Psoas muscle (tissue), 8 donors: ENCODE measurements around the gene RAPGEF6. TPM values are rescaled to one million over a fixed set of nuclear protein-coding genes. Genes with fewer than 3 reads are reported as not detected.

Experiments
- ATAC-seq, 4 donors: fragments of 200-7000 bp; cut with Tn5 transposase; one replicate each; pipeline ENCODE4 v1.9.1; 2020; ENCODE audit warnings: moderate library complexity in 3 of 4, mild to moderate bottlenecking in 2 of 4
- DNase-seq, 2 donors: peaks; one replicate each; pipeline ENCODE4 v3.0.0-alpha.2; 2020
- H3K27ac ChIP-seq: fragments of 200-600 bp; one replicate; pipeline ENCODE4 v1.8.0; 2022
- H3K27me3 ChIP-seq, 3 donors: fragments of 200-600 bp in 1 of 3; one replicate each; pipeline versions ENCODE4 v1.6.1 to v1.8.0; 2013 to 2022; ENCODE audit warnings: low read length in 2 of 3, mild to moderate bottlenecking in 2 of 3, moderate library complexity in 1 of 3; ENCODE audit not compliant: insufficient read depth in 3 of 3
- H3K36me3 ChIP-seq, 2 donors: fragments of 200-600 bp in 1 of 2; one replicate each; pipeline versions ENCODE4 v1.6.1 to v1.8.0; 2013 to 2022; ENCODE audit warnings: low read depth in 1 of 2, mild to moderate bottlenecking in 1 of 2, moderate library complexity in 1 of 2; ENCODE audit not compliant: insufficient read depth in 1 of 2
- H3K4me1 ChIP-seq: fragments of 200-600 bp; one replicate; pipeline ENCODE4 v1.8.0; 2022
- H3K4me3 ChIP-seq: fragments of 200-600 bp; one replicate; pipeline ENCODE4 v1.8.0; 2022; ENCODE audit warnings: mild to moderate bottlenecking
- H3K9me3 ChIP-seq: fragments of 200-600 bp; one replicate; pipeline ENCODE4 v1.8.0; 2022
- WGBS, 3 donors: extraction: QIAGEN DNeasy Blood & Tissue Kit; methylation state at CpG; one replicate each; pipeline versions ENCODE4 v1.1.6 to v1.1.7; 2013; 5-methylcytosine and 5-hydroxymethylcytosine counted together
- intact Hi-C, 2 donors: fragments of 100-400 bp; cut with DNase I; formaldehyde crosslinking; loops; one replicate each; pipeline versions ENCODE4 v1.11.0 to v1.14.2; 2022
- polyA plus RNA-seq, 3 donors: library from polyadenylated mRNA; stranded (reverse); fragments of 200-250 nt; gene quantifications; one replicate each; pipeline ENCODE4 v1.2.3, GENCODE V29; 2013
- total RNA-seq, 4 donors: library from RNA; stranded (reverse); fragmentation: NEBNext Ultra II Directional in 2 of 4; extraction: Animal tissue kit (Norgen Biotek cat#: 25700) in 2 of 4; gene quantifications; one replicate each; pipeline versions ENCODE4 v1.2.1 to v1.2.4, GENCODE V29; 2021 to 2023
- TF ChIP-seq, protein P1 (sequence below): fragments of 200-600 bp; IDR thresholded peaks from one replicate; pipeline ENCODE4 v1.8.0; 2022; ENCODE audit warnings: antibody characterized with exemption
- donor health status: healthy with polysubstance abuse.
- donor health status: DM: no; HTN: no; CAD: no; lungs with moderate emphysema.
- donor health status: Bipolar disorder and iron deficiency.
- donor health status: healthy.
- donor health status: DM: yes; HTN: yes; CAD: no.
- donor health status: DM: no; HTN: no; CAD: no.
- donor health status: DM: no; HTN: no; CAD: no.
- donor health status: DM: yes; HTN: yes; CAD: no.

The RAPGEF6 gene
- total and polyA plus RNA-seq, 7 donors: 1.7 to 14.1 (median 6.9) TPM

DNA sequence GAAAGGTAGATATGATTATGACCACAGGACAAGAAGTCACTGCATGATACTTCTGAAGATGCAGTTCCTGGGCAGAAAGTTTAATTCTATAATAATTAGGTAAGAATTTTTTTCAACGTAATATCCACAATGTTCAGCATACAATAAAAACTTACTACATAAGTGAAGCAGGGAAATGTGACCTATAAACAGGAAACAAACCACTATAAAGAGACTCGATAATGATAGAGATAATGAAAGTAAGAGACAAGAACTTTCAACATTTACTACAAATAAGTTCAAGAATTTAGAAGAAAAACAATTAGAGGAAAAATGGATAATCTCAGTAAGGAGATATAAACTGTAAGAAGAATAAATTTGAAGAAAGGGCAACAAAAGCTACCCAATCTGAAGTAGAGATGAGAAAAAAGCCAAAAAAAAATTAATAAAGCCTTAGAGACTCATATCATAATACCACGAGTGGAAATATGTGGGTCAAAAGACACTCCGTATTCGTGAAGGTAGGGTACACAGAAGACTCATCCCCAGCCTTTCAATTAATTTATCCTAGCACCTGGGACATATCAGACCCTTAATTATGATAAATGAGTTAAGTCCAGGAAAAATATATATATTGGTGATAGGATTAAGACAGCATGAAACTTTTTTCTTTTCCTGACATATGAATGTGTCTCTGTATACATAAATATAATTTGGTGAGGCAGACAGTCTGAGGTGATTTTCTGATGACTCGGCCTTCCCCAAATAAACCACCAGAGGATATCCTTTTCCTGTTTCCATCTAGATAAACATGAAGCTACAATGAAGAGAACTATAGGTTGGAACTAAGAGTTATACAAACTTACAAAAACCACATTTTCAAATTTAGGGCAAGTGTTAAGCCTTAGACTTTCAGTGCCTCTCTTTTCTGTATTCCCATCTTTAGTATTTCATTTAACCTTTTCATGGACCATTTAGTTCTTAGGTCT is 120.4 kb downstream of the RAPGEF6 start:
- peak overlapping the region; percentile 31 for H3K4me3 ChIP-seq

DNA sequence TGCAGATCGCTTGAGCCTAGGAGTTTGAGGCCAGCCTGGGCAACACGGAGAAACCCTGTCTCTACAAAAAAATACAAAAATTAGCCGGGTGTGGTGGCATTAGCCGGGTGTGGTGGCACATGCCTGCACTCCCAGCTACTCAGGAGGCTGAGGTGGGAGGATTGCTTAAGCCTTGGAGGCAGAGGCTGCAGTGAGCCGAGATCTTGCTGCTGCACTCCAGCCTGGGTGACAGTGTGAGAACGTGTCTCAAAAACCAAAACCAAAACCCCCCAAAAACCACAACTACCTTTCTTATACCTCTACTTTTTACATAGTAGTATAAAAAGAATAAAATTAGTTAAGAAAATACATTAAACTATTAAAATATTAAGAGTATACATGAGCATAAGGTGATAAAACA is 121.2 kb downstream of the RAPGEF6 start:
- 92 to 94% (median 93%) methylated on average over 6 of the region's 6 CpGs for WGBS, 3 donors
- TF ChIP-seq, protein P1, sequence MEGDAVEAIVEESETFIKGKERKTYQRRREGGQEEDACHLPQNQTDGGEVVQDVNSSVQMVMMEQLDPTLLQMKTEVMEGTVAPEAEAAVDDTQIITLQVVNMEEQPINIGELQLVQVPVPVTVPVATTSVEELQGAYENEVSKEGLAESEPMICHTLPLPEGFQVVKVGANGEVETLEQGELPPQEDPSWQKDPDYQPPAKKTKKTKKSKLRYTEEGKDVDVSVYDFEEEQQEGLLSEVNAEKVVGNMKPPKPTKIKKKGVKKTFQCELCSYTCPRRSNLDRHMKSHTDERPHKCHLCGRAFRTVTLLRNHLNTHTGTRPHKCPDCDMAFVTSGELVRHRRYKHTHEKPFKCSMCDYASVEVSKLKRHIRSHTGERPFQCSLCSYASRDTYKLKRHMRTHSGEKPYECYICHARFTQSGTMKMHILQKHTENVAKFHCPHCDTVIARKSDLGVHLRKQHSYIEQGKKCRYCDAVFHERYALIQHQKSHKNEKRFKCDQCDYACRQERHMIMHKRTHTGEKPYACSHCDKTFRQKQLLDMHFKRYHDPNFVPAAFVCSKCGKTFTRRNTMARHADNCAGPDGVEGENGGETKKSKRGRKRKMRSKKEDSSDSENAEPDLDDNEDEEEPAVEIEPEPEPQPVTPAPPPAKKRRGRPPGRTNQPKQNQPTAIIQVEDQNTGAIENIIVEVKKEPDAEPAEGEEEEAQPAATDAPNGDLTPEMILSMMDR: no peak
- ATAC-seq (no peak), DNase-seq (no peak)
- no peaks in the 10 kb centered on the region for H3K9me3 ChIP-seq
- no peak overlapping the region for H3K27ac ChIP-seq
- H3K27me3 ChIP-seq: no peaks in the 10 kb centered on the region
- H3K4me1 ChIP-seq: peaks cover 10% of the 10 kb centered on the region
- no peak overlapping the region for H3K4me3 ChIP-seq
- intact Hi-C loops: no loop called here
- peaks cover 0 to 15% of the 10 kb centered on the region in 2 donors for H3K36me3 ChIP-seq

More for the DNA sequence above, 120.4 kb downstream of the RAPGEF6 start:
- Histone ChIP-seq H3K27ac (peak overlapping the region; percentile 37), H3K27me3 (no peaks in the 10 kb centered on the region), H3K36me3 (peaks cover 0 to 18% of the 10 kb centered on the region in 2 donors), H3K4me1 (peaks cover 10% of the 10 kb centered on the region), H3K9me3 (no peaks in the 10 kb centered on the region)
- intact Hi-C loops: no loop called here
- TF ChIP-seq, protein P1: peak; percentile 6
- peak; percentile 57 to 88 (median 66) for ATAC-seq
- no peak for DNase-seq
- WGBS, 3 donors: 52 to 61% (median 58%) methylated on average over 6 of the region's 6 CpGs

GRCh38 chr5:131511934-131512333 is 123.1 kb downstream of the RAPGEF6 start:
- H3K27ac ChIP-seq: no peak overlapping the region
- H3K4me3 ChIP-seq: no peak overlapping the region
- H3K27me3 ChIP-seq: no peaks in the 10 kb centered on the region
- 92 to 97% (median 97%) methylated on average over 5 of the region's 5 CpGs for WGBS, 3 donors
- H3K9me3 ChIP-seq: no peaks in the 10 kb centered on the region
- peaks cover 10% of the 10 kb centered on the region for H3K4me1 ChIP-seq
- ATAC-seq: no peak
- intact Hi-C loops: no loop called here
- peaks cover 0 to 30% of the 10 kb centered on the region in 2 donors for H3K36me3 ChIP-seq
- TF ChIP-seq, protein P1: no peak
- DNase-seq: no peak

DNA sequence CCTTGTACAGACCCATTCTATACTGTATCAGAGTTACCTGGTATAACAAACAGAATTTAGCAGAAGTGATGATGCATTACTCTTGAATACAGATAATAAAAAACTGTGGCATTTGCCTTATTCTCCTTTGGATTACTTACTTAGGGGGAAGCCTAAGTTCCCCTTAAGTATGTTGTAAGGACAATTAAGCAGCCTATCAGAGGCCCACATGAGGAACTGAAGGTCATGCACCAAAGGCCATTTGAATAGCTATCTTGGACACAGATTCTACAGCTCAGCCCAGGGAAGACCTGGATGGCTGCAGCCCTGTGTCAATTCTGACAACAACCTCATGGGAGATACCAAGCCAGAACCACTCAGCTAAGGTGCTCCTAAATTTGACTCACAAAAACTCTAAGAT is 125.2 kb downstream of the RAPGEF6 start:
- intact Hi-C loops: no loop called here
- H3K4me1 ChIP-seq: no peaks in the 10 kb centered on the region
- H3K4me3 ChIP-seq: no peak overlapping the region
- TF ChIP-seq, protein P1: no peak
- H3K27ac ChIP-seq: no peak overlapping the region
- H3K9me3 ChIP-seq: no peaks in the 10 kb centered on the region
- no peak for ATAC-seq
- H3K36me3 ChIP-seq: peaks cover 0 to 48% of the 10 kb centered on the region in 2 donors
- DNase-seq: no peak
- no peaks in the 10 kb centered on the region for H3K27me3 ChIP-seq
